ENCODE measurements around the gene DTNBP1. TPM values are rescaled to one million over a fixed set of nuclear protein-coding genes. Genes with fewer than 3 reads are reported as not detected.

Gene DTNBP1
- total RNA-seq, 1 experiment from 2014 or later, result 28.2 TPM

DNA sequence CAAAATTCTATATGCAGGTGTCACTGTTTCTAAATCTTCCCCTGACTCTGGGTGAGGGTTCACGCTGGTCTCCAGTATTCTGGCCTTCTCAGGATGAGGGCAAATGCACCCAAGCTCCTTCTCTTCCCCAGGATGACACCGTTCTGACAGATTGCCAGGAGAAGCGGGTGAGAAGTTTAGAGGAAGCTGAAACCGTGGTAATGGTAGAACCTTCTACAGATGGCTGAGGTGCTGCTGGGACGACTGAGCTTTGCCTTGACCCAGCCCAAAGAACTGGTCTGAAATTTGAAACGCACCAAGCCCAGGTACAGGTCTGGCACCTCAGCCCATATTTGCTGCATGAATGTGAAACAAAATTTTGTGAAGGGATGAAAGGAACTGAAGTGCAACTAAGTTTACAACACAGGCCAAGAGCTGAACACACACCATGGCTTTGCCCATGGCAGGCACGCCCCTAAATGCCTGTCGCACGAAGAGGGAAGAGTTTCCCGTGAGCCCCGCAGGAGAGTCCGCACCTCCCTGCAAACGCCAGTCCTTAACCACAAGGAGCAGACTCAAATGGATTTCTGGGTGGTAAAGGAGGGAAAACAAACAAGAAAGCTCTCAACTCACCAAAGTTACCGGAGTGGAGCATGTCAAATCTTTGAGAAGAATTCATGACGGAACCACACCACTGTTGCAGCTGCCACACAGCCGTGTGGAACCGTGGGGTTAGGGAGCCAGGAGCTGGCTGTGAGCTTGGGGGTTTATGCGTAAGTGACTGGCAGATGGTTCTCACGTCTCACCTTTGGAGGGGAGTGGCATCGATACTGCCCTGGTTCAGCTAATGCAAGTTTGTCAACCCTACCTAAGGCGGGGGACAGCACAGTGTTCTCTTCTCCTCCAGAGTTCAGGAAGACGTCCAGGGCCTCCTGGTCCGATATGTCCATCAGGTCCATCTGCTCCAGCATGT lies 138.9 kb downstream of the DTNBP1 start:
- POLR2A ChIA-PET (ENCODE audit: low non-redundant PET), result no interaction called here
- CTCF ChIA-PET, result interaction anchor here (0.5 kb wide), 1 partner anchor 1597 kb away, joined by 3 read pairs; no protein-coding TSS in a partner anchor
- Histone ChIP-seq H3K9me3 (ENCODE audit: low read depth, low read length, poor library complexity, severe bottlenecking) (no peaks in the 10 kb centered on the region), H3K27me3 (replicated peaks; ENCODE audit: insufficient read depth, low read depth, low read length, poor library complexity) (no peaks in the 10 kb centered on the region), H3K27ac (ENCODE audit: low read depth, low read length, poor library complexity, severe bottlenecking) (no peak overlapping the region), H3K4me1 (ENCODE audit: insufficient read depth, low read length, poor library complexity, severe bottlenecking) (peaks cover 14% of the 10 kb centered on the region), H3K36me3 (ENCODE audit: insufficient read depth, low read length, poor library complexity, severe bottlenecking) (peaks cover 51% of the 10 kb centered on the region), H3K4me3 (ENCODE audit: low read depth, low read length, poor library complexity, severe bottlenecking) (no peak overlapping the region)
- intact Hi-C loops (cut with micrococcal nuclease; ENCODE audit: unreplicated experiment), result loop anchor here (5.0 kb wide), 1 partner anchor 98 kb away; no protein-coding TSS in a partner anchor
- no TSS peak for BruUV-seq (replicated peaks)
- TF ChIP-seq EZH2 (IDR thresholded peaks at IDR 0.05; ENCODE audit: borderline replicate concordance, low read depth, low read length, poor library complexity, severe bottlenecking), result no peak
- TF ChIP-seq, protein P1, sequence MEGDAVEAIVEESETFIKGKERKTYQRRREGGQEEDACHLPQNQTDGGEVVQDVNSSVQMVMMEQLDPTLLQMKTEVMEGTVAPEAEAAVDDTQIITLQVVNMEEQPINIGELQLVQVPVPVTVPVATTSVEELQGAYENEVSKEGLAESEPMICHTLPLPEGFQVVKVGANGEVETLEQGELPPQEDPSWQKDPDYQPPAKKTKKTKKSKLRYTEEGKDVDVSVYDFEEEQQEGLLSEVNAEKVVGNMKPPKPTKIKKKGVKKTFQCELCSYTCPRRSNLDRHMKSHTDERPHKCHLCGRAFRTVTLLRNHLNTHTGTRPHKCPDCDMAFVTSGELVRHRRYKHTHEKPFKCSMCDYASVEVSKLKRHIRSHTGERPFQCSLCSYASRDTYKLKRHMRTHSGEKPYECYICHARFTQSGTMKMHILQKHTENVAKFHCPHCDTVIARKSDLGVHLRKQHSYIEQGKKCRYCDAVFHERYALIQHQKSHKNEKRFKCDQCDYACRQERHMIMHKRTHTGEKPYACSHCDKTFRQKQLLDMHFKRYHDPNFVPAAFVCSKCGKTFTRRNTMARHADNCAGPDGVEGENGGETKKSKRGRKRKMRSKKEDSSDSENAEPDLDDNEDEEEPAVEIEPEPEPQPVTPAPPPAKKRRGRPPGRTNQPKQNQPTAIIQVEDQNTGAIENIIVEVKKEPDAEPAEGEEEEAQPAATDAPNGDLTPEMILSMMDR (conservative IDR thresholded peaks at IDR 0.05; ENCODE audit: low read depth, low read length), result no peak
- no peak for DNase-seq (ENCODE audit: low spot score)

DNA sequence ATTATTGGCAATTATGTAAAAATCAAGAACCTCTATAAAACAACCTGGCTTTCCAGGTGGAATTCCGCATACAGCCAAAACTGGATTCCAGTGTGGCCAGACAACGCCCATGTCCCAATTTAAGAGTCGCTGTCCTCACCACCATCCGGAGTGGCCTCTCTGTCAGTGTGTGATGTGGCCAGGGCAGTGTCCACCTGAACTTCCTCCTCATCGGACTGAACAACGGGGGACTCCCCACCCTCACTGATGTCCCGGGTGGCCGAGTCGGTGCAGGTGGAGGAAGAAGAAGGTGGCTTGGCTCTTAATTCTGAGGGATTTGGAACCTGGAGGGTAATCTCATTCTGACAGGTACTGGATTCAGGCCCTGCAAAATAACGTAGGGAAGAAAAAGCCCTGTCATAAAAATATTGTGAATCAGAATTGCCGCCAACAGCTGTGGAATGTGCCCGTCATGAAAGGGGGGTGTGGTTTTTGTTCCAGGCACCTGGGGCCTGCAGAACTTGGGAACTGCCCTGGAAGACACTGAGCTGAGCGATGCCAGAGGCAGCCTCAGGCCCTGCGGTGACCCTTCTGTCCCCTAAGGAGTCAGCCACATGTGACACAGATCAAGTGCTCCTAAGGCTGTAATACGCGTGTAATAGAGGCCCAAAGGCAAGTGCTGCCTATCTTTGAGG lies 139.8 kb downstream of the DTNBP1 start:
- intact Hi-C loops (cut with micrococcal nuclease; ENCODE audit: unreplicated experiment), result loop anchor here (5.0 kb wide), 1 partner anchor 99 kb away; no protein-coding TSS in a partner anchor
- Histone ChIP-seq H3K4me1 (ENCODE audit: insufficient read depth, low read length, poor library complexity, severe bottlenecking) (peaks cover 14% of the 10 kb centered on the region), H3K4me3 (ENCODE audit: low read depth, low read length, poor library complexity, severe bottlenecking) (no peak overlapping the region), H3K27me3 (replicated peaks; ENCODE audit: insufficient read depth, low read depth, low read length, poor library complexity) (no peaks in the 10 kb centered on the region), H3K27ac (ENCODE audit: low read depth, low read length, poor library complexity, severe bottlenecking) (no peak overlapping the region), H3K36me3 (ENCODE audit: insufficient read depth, low read length, poor library complexity, severe bottlenecking) (peaks cover 51% of the 10 kb centered on the region), H3K9me3 (ENCODE audit: low read depth, low read length, poor library complexity, severe bottlenecking) (no peaks in the 10 kb centered on the region)
- no TSS peak for BruUV-seq (replicated peaks)
- no peak for DNase-seq (ENCODE audit: low spot score)
- TF ChIP-seq EZH2 (IDR thresholded peaks at IDR 0.05; ENCODE audit: borderline replicate concordance, low read depth, low read length, poor library complexity, severe bottlenecking), result no peak
- TF ChIP-seq, protein P1 (conservative IDR thresholded peaks at IDR 0.05; ENCODE audit: low read depth, low read length), result no peak
- ChIA-PET POLR2A (ENCODE audit: low non-redundant PET) (no interaction called here), CTCF (no interaction called here)

DNA sequence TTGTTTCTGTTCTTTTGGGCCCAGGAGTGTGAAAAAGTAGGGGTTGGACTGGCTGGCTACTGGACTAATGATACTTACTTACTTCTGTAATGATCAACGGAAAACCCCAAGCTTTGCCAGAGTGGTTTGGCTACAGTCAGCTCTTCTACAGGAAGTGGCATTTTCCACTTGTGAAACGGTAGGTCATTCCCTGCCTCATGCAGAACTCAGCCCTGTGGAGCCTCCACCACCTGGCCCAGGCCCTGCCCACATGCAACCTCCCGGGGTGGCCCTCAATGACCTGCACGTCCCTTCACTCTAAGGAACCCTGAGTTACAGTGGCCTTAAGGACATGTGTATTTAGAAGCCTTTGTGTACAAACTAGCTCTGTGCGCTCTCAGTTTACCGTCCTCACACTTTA lies 140.4 kb downstream of the DTNBP1 start:
- Histone ChIP-seq H3K4me1 (ENCODE audit: insufficient read depth, low read length, poor library complexity, severe bottlenecking) (peaks cover 14% of the 10 kb centered on the region), H3K27ac (ENCODE audit: low read depth, low read length, poor library complexity, severe bottlenecking) (no peak overlapping the region), H3K9me3 (ENCODE audit: low read depth, low read length, poor library complexity, severe bottlenecking) (no peaks in the 10 kb centered on the region), H3K4me3 (ENCODE audit: low read depth, low read length, poor library complexity, severe bottlenecking) (no peak overlapping the region), H3K36me3 (ENCODE audit: insufficient read depth, low read length, poor library complexity, severe bottlenecking) (peaks cover 54% of the 10 kb centered on the region), H3K27me3 (replicated peaks; ENCODE audit: insufficient read depth, low read depth, low read length, poor library complexity) (no peaks in the 10 kb centered on the region)
- ChIA-PET CTCF (no interaction called here), POLR2A (ENCODE audit: low non-redundant PET) (interaction anchor here (0.6 kb wide), 1 partner anchor 791 kb away, joined by 3 read pairs; no protein-coding TSS in a partner anchor)
- BruUV-seq (replicated peaks), result no TSS peak
- TF ChIP-seq, protein P1 (conservative IDR thresholded peaks at IDR 0.05; ENCODE audit: low read depth, low read length), result no peak
- TF ChIP-seq EZH2 (IDR thresholded peaks at IDR 0.05; ENCODE audit: borderline replicate concordance, low read depth, low read length, poor library complexity, severe bottlenecking), result no peak
- DNase-seq (ENCODE audit: low spot score), result no peak
- intact Hi-C loops (cut with micrococcal nuclease; ENCODE audit: unreplicated experiment), result loop anchor here (5.0 kb wide), 1 partner anchor 100 kb away; no protein-coding TSS in a partner anchor

Measured in A673 (cell line).